HG03064 (cell line): ENCODE results near the gene LMLN.
"Not testable (repeated sequence)": the region's sequence is repeated elsewhere in the genome, so short reads cannot be mapped to it uniquely, and the experiment has no call there.

Source experiments
- ATAC-seq: cut with Tn5 transposase; IDR thresholded peaks from one replicate; pipeline ENCODE4 v1.9.1; 2021; ENCODE audit warnings: low read depth; ENCODE audit not compliant: unreplicated experiment

Gene LMLN

GRCh38 chr3:197959891-197960693 lies at the start of gene LMLN:
LMLN (plus strand) TSS chr3:197960217; CDS start chr3:197960246, 29 bp downstream.
- ATAC-seq = peak; percentile 96

GRCh38 chr3:197912741-197913476 lies 47.1 kb upstream of the LMLN start:
- ATAC-seq = no peak

- ATAC-seq = no peak
Measured at GRCh38 chr3:197913641-197914380, 46.2 kb upstream of the LMLN start.

GRCh38 chr3:197921429-197922275 lies 38.4 kb upstream of the LMLN start:
- not testable (repeated sequence) for ATAC-seq

- no peak for ATAC-seq
Measured at GRCh38 chr3:197926418-197926817, 33.6 kb upstream of the LMLN start.

GRCh38 chr3:197927578-197927977 lies 32.4 kb upstream of the LMLN start:
- ATAC-seq = not testable (repeated sequence)

- no peak for ATAC-seq
Measured at GRCh38 chr3:197936819-197937384, 23.1 kb upstream of the LMLN start.

GRCh38 chr3:197940745-197941384 lies 19.2 kb upstream of the LMLN start:
- ATAC-seq = no peak

- ATAC-seq = no peak
Measured at GRCh38 chr3:197942956-197943556, 17.0 kb upstream of the LMLN start.

GRCh38 chr3:197949191-197949777 lies 10.7 kb upstream of the LMLN start:
- no peak for ATAC-seq

- ATAC-seq = peak; percentile 86
Measured at GRCh38 chr3:197949778-197950676, 10.0 kb upstream of the LMLN start, which contains the start of gene RPL35A. RPL35A (plus strand) TSS chr3:197950190; CDS start chr3:197950968, 778 bp downstream.

GRCh38 chr3:197950677-197951061 lies 9.3 kb upstream of the LMLN start:
- no peak for ATAC-seq

GRCh38 chr3:197951392-197951990 lies 8.5 kb upstream of the LMLN start:
- ATAC-seq = no peak

- ATAC-seq = no peak
Measured at GRCh38 chr3:197952440-197952839, 7.6 kb upstream of the LMLN start.

GRCh38 chr3:197953325-197953724 lies 6.7 kb upstream of the LMLN start:
- no peak for ATAC-seq

- no peak for ATAC-seq
Measured at GRCh38 chr3:197953881-197954280, 6.1 kb upstream of the LMLN start.

- no peak for ATAC-seq
Measured at GRCh38 chr3:197955892-197956477, 4.0 kb upstream of the LMLN start.
